Measurements from ENCODE around the gene PPME1. TPM values are rescaled to one million over a fixed set of nuclear protein-coding genes. Genes with fewer than 3 reads are reported as not detected.

Gene PPME1
- total RNA-seq, 1 donor from 2014 or later: 45.0 TPM

GRCh38 chr11:74283580-74284180 lies 112.6 kb downstream of the PPME1 start:
- Mint-ChIP-seq H3K4me3 (no peak overlapping the region), H3K27me3 (peaks cover 7% of the 10 kb centered on the region), H3K4me1 (ENCODE audit: unreplicated experiment) (no peaks in the 10 kb centered on the region), H3K9me3 (no peaks in the 10 kb centered on the region), H3K27ac (no peak overlapping the region), H3K36me3 (no peaks in the 10 kb centered on the region)
- DNase-seq (ENCODE audit: extremely low spot score, unreplicated experiment): no peak
- TF ChIP-seq, protein P1, sequence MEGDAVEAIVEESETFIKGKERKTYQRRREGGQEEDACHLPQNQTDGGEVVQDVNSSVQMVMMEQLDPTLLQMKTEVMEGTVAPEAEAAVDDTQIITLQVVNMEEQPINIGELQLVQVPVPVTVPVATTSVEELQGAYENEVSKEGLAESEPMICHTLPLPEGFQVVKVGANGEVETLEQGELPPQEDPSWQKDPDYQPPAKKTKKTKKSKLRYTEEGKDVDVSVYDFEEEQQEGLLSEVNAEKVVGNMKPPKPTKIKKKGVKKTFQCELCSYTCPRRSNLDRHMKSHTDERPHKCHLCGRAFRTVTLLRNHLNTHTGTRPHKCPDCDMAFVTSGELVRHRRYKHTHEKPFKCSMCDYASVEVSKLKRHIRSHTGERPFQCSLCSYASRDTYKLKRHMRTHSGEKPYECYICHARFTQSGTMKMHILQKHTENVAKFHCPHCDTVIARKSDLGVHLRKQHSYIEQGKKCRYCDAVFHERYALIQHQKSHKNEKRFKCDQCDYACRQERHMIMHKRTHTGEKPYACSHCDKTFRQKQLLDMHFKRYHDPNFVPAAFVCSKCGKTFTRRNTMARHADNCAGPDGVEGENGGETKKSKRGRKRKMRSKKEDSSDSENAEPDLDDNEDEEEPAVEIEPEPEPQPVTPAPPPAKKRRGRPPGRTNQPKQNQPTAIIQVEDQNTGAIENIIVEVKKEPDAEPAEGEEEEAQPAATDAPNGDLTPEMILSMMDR (conservative IDR thresholded peaks at IDR 0.05): no peak

DNA sequence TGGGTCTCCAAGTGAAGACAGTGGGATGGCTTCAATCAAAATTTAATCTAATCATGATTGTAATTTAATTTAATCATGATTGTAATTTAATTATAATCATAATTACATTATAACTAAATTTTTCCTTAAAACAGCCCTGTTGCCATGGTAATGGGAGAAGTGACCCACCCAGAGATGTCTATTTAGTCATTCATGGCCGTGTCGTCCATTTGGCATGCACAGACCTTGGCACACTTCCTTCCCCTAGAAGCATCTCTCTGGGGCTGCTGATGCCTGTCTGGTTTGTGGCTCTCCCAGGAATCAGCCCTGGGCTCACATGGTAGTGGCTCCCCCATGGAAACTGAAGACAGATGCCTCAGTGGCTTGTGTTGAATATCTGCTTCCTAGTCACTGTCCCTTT lies 113.4 kb downstream of the PPME1 start:
- Mint-ChIP-seq H3K27ac (no peak overlapping the region), H3K4me3 (no peak overlapping the region), H3K36me3 (no peaks in the 10 kb centered on the region), H3K9me3 (no peaks in the 10 kb centered on the region), H3K4me1 (ENCODE audit: unreplicated experiment) (no peaks in the 10 kb centered on the region), H3K27me3 (peaks cover 7% of the 10 kb centered on the region)
- no peak for DNase-seq (ENCODE audit: extremely low spot score, unreplicated experiment)
- TF ChIP-seq, protein P1 (conservative IDR thresholded peaks at IDR 0.05): no peak

- Mint-ChIP-seq H3K4me3 (no peak overlapping the region), H3K9me3 (no peaks in the 10 kb centered on the region), H3K4me1 (ENCODE audit: unreplicated experiment) (no peaks in the 10 kb centered on the region), H3K27me3 (peaks cover 16% of the 10 kb centered on the region), H3K27ac (no peak overlapping the region), H3K36me3 (no peaks in the 10 kb centered on the region)
- DNase-seq (ENCODE audit: extremely low spot score, unreplicated experiment): no peak
- TF ChIP-seq, protein P1 (conservative IDR thresholded peaks at IDR 0.05): no peak
These were observed 117.1 kb downstream of the PPME1 start for GRCh38 chr11:74288161-74288560.

DNA sequence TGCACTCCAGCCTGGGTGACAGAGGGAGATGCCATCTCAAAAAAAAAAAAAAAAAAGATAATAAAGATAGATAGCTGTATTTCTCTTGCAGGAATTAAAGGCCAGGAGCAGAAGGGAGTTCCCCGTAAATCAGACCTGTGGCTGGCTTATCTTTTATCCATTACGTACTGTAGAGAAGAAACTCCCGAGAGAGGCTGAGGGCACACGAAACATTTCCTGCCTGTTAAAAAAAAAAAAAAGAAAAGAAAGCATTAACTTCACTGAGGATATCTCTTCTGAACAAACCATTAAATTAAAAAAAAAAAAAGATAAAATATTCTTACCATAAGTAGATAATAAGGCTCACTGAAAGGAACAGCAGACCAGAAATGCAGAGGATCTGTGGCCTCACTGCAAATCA lies 117.8 kb downstream of the PPME1 start:
- TF ChIP-seq, protein P1 (conservative IDR thresholded peaks at IDR 0.05): no peak
- no peaks in the 10 kb centered on the region for H3K36me3 Mint-ChIP-seq
- no peak overlapping the region for H3K4me3 Mint-ChIP-seq
- no peak overlapping the region for H3K27ac Mint-ChIP-seq
- peaks cover 19% of the 10 kb centered on the region for H3K27me3 Mint-ChIP-seq
- no peaks in the 10 kb centered on the region for H3K4me1 Mint-ChIP-seq (ENCODE audit: unreplicated experiment)
- DNase-seq (ENCODE audit: extremely low spot score, unreplicated experiment): no peak
- H3K9me3 Mint-ChIP-seq: no peaks in the 10 kb centered on the region

- TF ChIP-seq, protein P1 (conservative IDR thresholded peaks at IDR 0.05): no peak
- H3K9me3 Mint-ChIP-seq: no peaks in the 10 kb centered on the region
- H3K27ac Mint-ChIP-seq: no peak overlapping the region
- peaks cover 23% of the 10 kb centered on the region for H3K27me3 Mint-ChIP-seq
- H3K4me3 Mint-ChIP-seq: no peak overlapping the region
- no peaks in the 10 kb centered on the region for H3K4me1 Mint-ChIP-seq (ENCODE audit: unreplicated experiment)
- H3K36me3 Mint-ChIP-seq: no peaks in the 10 kb centered on the region
- no peak for DNase-seq (ENCODE audit: extremely low spot score, unreplicated experiment)
These were observed 126.4 kb downstream of the PPME1 start for GRCh38 chr11:74297484-74297883.

- Mint-ChIP-seq H3K9me3 (no peaks in the 10 kb centered on the region), H3K36me3 (no peaks in the 10 kb centered on the region), H3K4me3 (no peak overlapping the region), H3K4me1 (ENCODE audit: unreplicated experiment) (no peaks in the 10 kb centered on the region), H3K27me3 (peaks cover 16% of the 10 kb centered on the region), H3K27ac (no peak overlapping the region)
- TF ChIP-seq, protein P1 (conservative IDR thresholded peaks at IDR 0.05): no peak
- DNase-seq (ENCODE audit: extremely low spot score, unreplicated experiment): no peak
These were observed 127.9 kb downstream of the PPME1 start for GRCh38 chr11:74299015-74299414.
